ENCODE results near the gene RBBP8NL. TPM values are rescaled to one million over a fixed set of nuclear protein-coding genes. Genes with fewer than 3 reads are reported as not detected.

The RBBP8NL gene
- polyA plus RNA-seq, 3 donors = not detected

GRCh38 chr20:62448038-62448437 is 20.7 kb upstream of the RBBP8NL start:
- Mint-ChIP-seq H3K4me1 (no peaks in the 10 kb centered on the region), H3K4me3 (no peak overlapping the region), H3K27ac (no peak overlapping the region), H3K9me3 (peaks cover 0 to 2% (median 0%) of the 10 kb centered on the region in 7 donors), H3K36me3 (no peaks in the 10 kb centered on the region), H3K27me3 (ENCODE audit: low read depth in 3 of 3) (peaks cover 1 to 10% (median 2%) of the 10 kb centered on the region in 3 donors)
- Histone ChIP-seq H3K4me3 (replicated peaks in 1 of 3; ENCODE audit: low read depth in 2 of 3, low read length in 3 of 3) (no peak overlapping the region), H3K27ac (ENCODE audit: low read depth in 1 of 2, low read length in 2 of 2) (no peak overlapping the region), H2AFZ (ENCODE audit: insufficient read depth, low read depth, low read length, poor library complexity, severe bottlenecking) (no peak overlapping the region), H3K9me3 (replicated peaks in 1 of 2; ENCODE audit: control insufficient read depth in 1 of 2, insufficient read depth in 1 of 2, low read length in 2 of 2) (no peaks in the 10 kb centered on the region), H3K4me1 (ENCODE audit: control insufficient read depth in 1 of 2, insufficient read depth in 2 of 2, low read length in 2 of 2) (no peaks in the 10 kb centered on the region), H3K36me3 (replicated peaks in 1 of 2; ENCODE audit: control insufficient read depth in 1 of 2, insufficient read depth in 2 of 2, low read length in 2 of 2) (no peaks in the 10 kb centered on the region), H3K79me2 (ENCODE audit: insufficient read depth, low read length) (no peaks in the 10 kb centered on the region), H3K4me2 (replicated peaks; ENCODE audit: extremely low read depth, low read length, poor library complexity, severe bottlenecking) (no peak overlapping the region), H3K27me3 (ENCODE audit: control insufficient read depth in 2 of 2, insufficient read depth in 2 of 2, low read length in 2 of 2) (no peaks in the 10 kb centered on the region), H4K20me1 (ENCODE audit: insufficient read depth, low read length) (no peaks in the 10 kb centered on the region), H3K9ac (ENCODE audit: insufficient read depth, low read length, poor library complexity, severe bottlenecking) (no peak overlapping the region)
- DNase-seq = no peak
- no peak for TF ChIP-seq CTCF (IDR thresholded peaks at IDR 0.05)
- intact Hi-C loops (cut with micrococcal nuclease) = no loop called here
- WGBS (ENCODE audit: insufficient coverage) = 64% methylated on average over 8 of the region's 10 CpGs

- Histone ChIP-seq H3K36me3 (replicated peaks in 1 of 2; ENCODE audit: control insufficient read depth in 1 of 2, insufficient read depth in 2 of 2, low read length in 2 of 2) (no peaks in the 10 kb centered on the region), H3K79me2 (ENCODE audit: insufficient read depth, low read length) (no peaks in the 10 kb centered on the region), H3K27me3 (ENCODE audit: control insufficient read depth in 2 of 2, insufficient read depth in 2 of 2, low read length in 2 of 2) (no peaks in the 10 kb centered on the region), H3K4me1 (ENCODE audit: control insufficient read depth in 1 of 2, insufficient read depth in 2 of 2, low read length in 2 of 2) (no peaks in the 10 kb centered on the region), H3K9me3 (replicated peaks in 1 of 2; ENCODE audit: control insufficient read depth in 1 of 2, insufficient read depth in 1 of 2, low read length in 2 of 2) (no peaks in the 10 kb centered on the region), H3K27ac (ENCODE audit: low read depth in 1 of 2, low read length in 2 of 2) (no peak overlapping the region), H3K4me3 (replicated peaks in 1 of 3; ENCODE audit: low read depth in 2 of 3, low read length in 3 of 3) (no peak overlapping the region), H2AFZ (ENCODE audit: insufficient read depth, low read depth, low read length, poor library complexity, severe bottlenecking) (no peak overlapping the region), H3K9ac (ENCODE audit: insufficient read depth, low read length, poor library complexity, severe bottlenecking) (no peak overlapping the region), H4K20me1 (ENCODE audit: insufficient read depth, low read length) (no peaks in the 10 kb centered on the region), H3K4me2 (replicated peaks; ENCODE audit: extremely low read depth, low read length, poor library complexity, severe bottlenecking) (no peak overlapping the region)
- Mint-ChIP-seq H3K9me3 (peaks cover 0 to 2% (median 0%) of the 10 kb centered on the region in 7 donors), H3K27me3 (ENCODE audit: low read depth in 3 of 3) (peaks cover 2 to 10% (median 3%) of the 10 kb centered on the region in 3 donors), H3K4me1 (no peaks in the 10 kb centered on the region), H3K27ac (no peak overlapping the region), H3K4me3 (no peak overlapping the region), H3K36me3 (no peaks in the 10 kb centered on the region)
- 91% methylated on average over 44 of the region's 44 CpGs for WGBS (ENCODE audit: insufficient coverage)
- no peak for TF ChIP-seq CTCF (IDR thresholded peaks at IDR 0.05)
- DNase-seq = no peak
- intact Hi-C loops (cut with micrococcal nuclease) = no loop called here
Observed at GRCh38 chr20:62446888-62447869, 19.8 kb upstream of the RBBP8NL start.
